HCT116 (cell line): ENCODE measurements around the gene GSKIP. TPM values are rescaled to one million over a fixed set of nuclear protein-coding genes. Genes with fewer than 3 reads are reported as not detected.

Experiments
- ATAC-seq: fragments of 200-7000 bp; cut with Tn5 transposase; 2 replicates; pipeline ENCODE4 v1.9.1; 2020; ENCODE audit warnings: mild to moderate bottlenecking, moderate library complexity
- BruUV-seq: library from RNA; stranded (reverse); fragments of 400-500 nt; replicated peaks from 2 replicates; lab custom pipeline; 2021; lab: Mats Ljungman, UMichigan
- CTCF ChIA-PET: fragments of 300-600 bp; sonication (Branson Sonifier 250); formaldehyde crosslinking; loops from one replicate; lab custom pipeline; 2021; ENCODE audit warnings: antibody characterized with exemption; lab: Charles Lee
- POLR2A ChIA-PET: fragments of 300-600, 350-600 bp; sonication (Branson Sonifier 250); formaldehyde crosslinking; loops from one replicate; lab custom pipeline; 2021; ENCODE audit warnings: antibody characterized with exemption; lab: Charles Lee
- RAD21 ChIA-PET, 2 experiments: fragments of 300-600 bp; sonication (Branson Sonifier 250); formaldehyde crosslinking; loops; one replicate each; lab custom pipeline; 2023; ENCODE audit warnings: low total read pairs in 2 of 2; ENCODE audit not compliant: uncharacterized antibody in 2 of 2, unreplicated experiment in 2 of 2, low non-redundant PET in 1 of 2; lab: Charles Lee
- DNase-seq: peaks from one replicate; pipeline ENCODE4 v3.0.0-alpha.2; 2010; ENCODE audit warnings: low read depth, low spot score
- H2AFZ ChIP-seq: fragments of 200-600 bp; shearing (Covaris generic), sonication (generic); 2 replicates; pipeline ENCODE4 v1.6.1; 2017; ENCODE audit warnings: low read depth, mixed run types, mixed read lengths, antibody characterized with exemption, low read length; ENCODE audit not compliant: poor library complexity, severe bottlenecking
- H3K27ac ChIP-seq: 2 replicates; pipeline ENCODE4 v1.5.1; 2012; ENCODE audit warnings: low read depth, low read length
- H3K27me3 ChIP-seq: fragments of 200-600 bp; sonication (generic); 2 replicates; pipeline ENCODE4 v1.6.1; 2016; ENCODE audit warnings: mixed run types, low read length, mixed read lengths; ENCODE audit not compliant: insufficient read depth
- H3K36me3 ChIP-seq, 2 experiments: fragments of 200-500 bp in 1 of 2; fragments of 200-600 bp in 1 of 2; sonication (Bioruptor generic) in 1 of 2; sonication (generic) in 1 of 2; 2 replicates each; pipeline versions ENCODE4 v1.5.1 to v1.6.1; 2014 to 2016; ENCODE audit warnings: low read length in 2 of 2, inconsistent platforms in 1 of 2, mixed read lengths in 1 of 2, mixed run types in 1 of 2; ENCODE audit not compliant: insufficient read depth in 2 of 2, control insufficient read depth in 1 of 2
- H3K4me1 ChIP-seq, 2 experiments: fragments of 200-600 bp in 1 of 2; sonication (generic) in 1 of 2; 2 replicates each; pipeline versions ENCODE4 v1.5.1 to v1.6.1; 2012 to 2017; ENCODE audit warnings: low read length in 2 of 2, inconsistent platforms in 1 of 2, mild to moderate bottlenecking in 1 of 2, mixed read lengths in 1 of 2, mixed run types in 1 of 2, moderate library complexity in 1 of 2; ENCODE audit not compliant: insufficient read depth in 2 of 2, control insufficient read depth in 1 of 2
- H3K4me2 ChIP-seq: fragments of 200-600 bp; sonication (generic); 2 replicates; pipeline ENCODE4 v1.6.1; 2017; ENCODE audit warnings: mixed run types, low read length, mixed read lengths
- H3K4me3 ChIP-seq, 2 experiments: fragments of 200-600 bp in 1 of 2; sonication (generic) in 1 of 2; replicated peaks in 1 of 2; 2 replicates each; pipeline ENCODE4 v1.5.1; 2011 to 2016; ENCODE audit warnings: low read length in 2 of 2, control low read depth in 1 of 2, low read depth in 1 of 2, mild to moderate bottlenecking in 1 of 2, mixed read lengths in 1 of 2, mixed run types in 1 of 2
- H3K79me2 ChIP-seq: fragments of 200-600 bp; sonication (generic); 2 replicates; pipeline ENCODE4 v1.6.1; 2017; ENCODE audit warnings: mild to moderate bottlenecking, mixed run types, low read length, moderate library complexity, mixed read lengths; ENCODE audit not compliant: insufficient read depth
- H3K9ac ChIP-seq: fragments of 200-600 bp; sonication (generic); 2 replicates; pipeline ENCODE4 v1.6.1; 2016; ENCODE audit warnings: low read length, mixed read lengths
- H3K9me2 ChIP-seq: fragments of 200-600 bp; sonication (generic), shearing (Covaris generic); 2 replicates; pipeline ENCODE4 v1.6.1; 2017; ENCODE audit warnings: mixed run types, mild to moderate bottlenecking, moderate library complexity; ENCODE audit not compliant: insufficient read depth
- H3K9me3 ChIP-seq, 2 experiments: fragments of 200-500 bp in 1 of 2; fragments of 200-600 bp in 1 of 2; sonication (Bioruptor generic) in 1 of 2; sonication (generic) in 1 of 2; 2 replicates each; pipeline ENCODE4 v1.6.1; 2014 to 2017; ENCODE audit warnings: low read length in 2 of 2, mixed read lengths in 2 of 2, inconsistent platforms in 1 of 2, low read depth in 1 of 2, mild to moderate bottlenecking in 1 of 2, mixed run types in 1 of 2, moderate library complexity in 1 of 2; ENCODE audit not compliant: control insufficient read depth in 1 of 2, insufficient read depth in 1 of 2
- H4K20me1 ChIP-seq: fragments of 200-600 bp; sonication (generic), shearing (Covaris generic); 2 replicates; pipeline ENCODE4 v1.6.1; 2017; ENCODE audit warnings: mixed run types, mild to moderate bottlenecking, moderate library complexity; ENCODE audit not compliant: insufficient read depth
- EGR1 ChIP-seq: IDR thresholded peaks from 2 replicates; pipeline ENCODE4 v1.6.1; 2012; ENCODE audit warnings: low read depth
- EZH2 ChIP-seq: fragments of 200-600 bp; sonication (generic); IDR thresholded peaks from 2 replicates; pipeline ENCODE4 v1.6.1; 2017; ENCODE audit warnings: antibody characterized with exemption, mixed run types
- MAX ChIP-seq: IDR thresholded peaks from 2 replicates; pipeline ENCODE4 v1.6.1; 2012
- POLR2AphosphoS5 ChIP-seq: IDR thresholded peaks from 2 replicates; pipeline ENCODE4 v1.6.1; 2011; ENCODE audit warnings: mild to moderate bottlenecking, low read depth, low read length, moderate library complexity
- REST ChIP-seq: IDR thresholded peaks from 2 replicates; pipeline ENCODE4 v1.6.1; 2012; ENCODE audit warnings: low read depth
- SIN3A ChIP-seq: IDR thresholded peaks from 2 replicates; pipeline ENCODE4 v1.6.1; 2012; ENCODE audit warnings: low read depth
- SP1 ChIP-seq: IDR thresholded peaks from 2 replicates; pipeline ENCODE4 v1.6.1; 2012; ENCODE audit warnings: low read depth
- TCF7L2 ChIP-seq: IDR thresholded peaks from 2 replicates; pipeline ENCODE4 v1.7.0; 2011; ENCODE audit warnings: borderline replicate concordance, inconsistent platforms; ENCODE audit not compliant: insufficient read depth, insufficient read length; ENCODE audit errors: extremely low read depth
- YY1 ChIP-seq: IDR thresholded peaks from 2 replicates; pipeline ENCODE4 v1.6.1; 2011; ENCODE audit warnings: low read length, low read depth, moderate library complexity, mild to moderate bottlenecking; ENCODE audit not compliant: insufficient replicate concordance; ENCODE audit errors: extremely low read depth
- ZBTB33 ChIP-seq: IDR thresholded peaks from 2 replicates; pipeline ENCODE4 v1.6.1; 2011; ENCODE audit warnings: mild to moderate bottlenecking, low read length, moderate library complexity; ENCODE audit not compliant: insufficient replicate concordance; ENCODE audit errors: extremely low read depth
- ZFX ChIP-seq: fragments of 450-650 bp; IDR thresholded peaks from 2 replicates; pipeline ENCODE4 v1.6.1; 2017
- ZNF274 ChIP-seq: fragments of 200-500 bp; sonication (Bioruptor generic); IDR thresholded peaks from 2 replicates; pipeline ENCODE4 v1.6.1; 2014; ENCODE audit warnings: mild to moderate bottlenecking, low read depth, low read length, inconsistent platforms
- intact Hi-C: fragments of 100-400 bp; cut with micrococcal nuclease; formaldehyde crosslinking; loops from 2 replicates; pipeline ENCODE4 v1.10.0; 2022
- total RNA-seq: library from RNA; stranded (reverse); gene quantifications from one replicate; pipeline ENCODE4 v1.2.1, GENCODE V29; 2021; ENCODE audit not compliant: unreplicated experiment

The GSKIP gene
- total RNA-seq, 1 experiment from 2014 or later: 21.7 TPM

GRCh38 chr14:96394047-96394815, 30.9 kb downstream of the GSKIP start:
- Histone ChIP-seq H3K27ac (no peak overlapping the region), H3K36me3 (no peaks in the 10 kb centered on the region), H3K4me2 (no peak overlapping the region), H2AFZ (no peak overlapping the region), H4K20me1 (no peaks in the 10 kb centered on the region), H3K4me3 (no peak overlapping the region), H3K27me3 (no peaks in the 10 kb centered on the region), H3K4me1 (peaks cover 7 to 22% of the 10 kb centered on the region in 2 experiments; a peak in 3 of 4 replicates), H3K9me2 (no peaks in the 10 kb centered on the region), H3K9me3 (no peaks in the 10 kb centered on the region), H3K9ac (no peak overlapping the region), H3K79me2 (no peaks in the 10 kb centered on the region)
- no peak for DNase-seq
- TF ChIP-seq ZFX: no peak
- TF ChIP-seq REST: no peak
- no peak for TF ChIP-seq MAX
- TF ChIP-seq ZNF274: no peak
- TF ChIP-seq SIN3A: no peak
- no peak for TF ChIP-seq TCF7L2
- TF ChIP-seq EZH2: no peak
- TF ChIP-seq ZBTB33: no peak
- no peak for TF ChIP-seq YY1
- no peak for TF ChIP-seq SP1
- TF ChIP-seq EGR1: no peak
- TF ChIP-seq POLR2AphosphoS5: no peak
- ChIA-PET RAD21 (no interaction called here), POLR2A (no interaction called here), CTCF (no interaction called here)
- no peak for ATAC-seq
- intact Hi-C loops: no loop called here
- no TSS peak for BruUV-seq
